Suprapubic skin (tissue), 4 donors: Measurements from ENCODE around the gene C2CD5.

Experiments used
- CTCF ChIP-seq, 2 donors: fragments of 200-600 bp in 1 of 2; fragments of 450-650 bp in 1 of 2; sonication (generic) in 1 of 2; IDR thresholded peaks; one replicate each; pipeline ENCODE4 v1.5.1; 2016 to 2019; ENCODE audit warnings: antibody characterized with exemption in 2 of 2, mild to moderate bottlenecking in 1 of 2, moderate library complexity in 1 of 2
- EP300 ChIP-seq: sonication (generic); formaldehyde crosslinking; IDR thresholded peaks from one replicate; pipeline ENCODE4 v1.6.1; 2017; ENCODE audit warnings: antibody characterized with exemption
- POLR2A ChIP-seq, 2 donors: fragments of 450-650 bp; IDR thresholded peaks; one replicate each; pipeline ENCODE4 v1.6.1; 2017; ENCODE audit warnings: antibody characterized with exemption in 2 of 2, mild to moderate bottlenecking in 2 of 2, moderate library complexity in 2 of 2
- POLR2AphosphoS5 ChIP-seq, 3 donors: sonication (generic); formaldehyde crosslinking; IDR thresholded peaks; one replicate each; pipeline ENCODE4 v1.6.1; 2017; ENCODE audit warnings: antibody characterized with exemption in 3 of 3

DNA sequence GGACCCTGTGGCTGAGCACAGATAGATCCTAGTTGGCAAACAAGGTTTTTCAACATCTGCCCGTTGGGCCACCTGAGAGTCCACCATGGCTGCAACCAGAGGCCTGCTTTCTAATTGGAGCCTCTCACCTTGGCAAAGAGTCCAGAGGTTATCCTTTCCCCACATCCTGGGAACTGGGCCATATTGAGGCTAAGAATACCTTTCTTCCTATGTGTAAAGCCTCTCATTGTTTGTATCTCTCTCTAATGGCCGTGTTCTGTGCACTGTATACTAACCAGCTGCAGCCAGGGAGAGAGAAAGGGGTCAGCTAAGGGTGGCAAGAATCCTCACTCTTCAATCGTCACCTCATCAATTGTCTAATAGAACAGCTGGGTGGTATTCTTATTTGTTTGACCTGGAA, 130.8 kb downstream of the C2CD5 start:
- TF ChIP-seq CTCF (IDR thresholded peaks at IDR 0.05) (no peak), POLR2A (IDR thresholded peaks at IDR 0.05) (no peak), POLR2AphosphoS5 (IDR thresholded peaks at IDR 0.05) (no peak), EP300 (no peak)
